Measurements from ENCODE around the gene HOXB4. TPM values are rescaled to one million over a fixed set of nuclear protein-coding genes. Genes with fewer than 3 reads are reported as not detected.

Gene HOXB4
- total RNA-seq, 1 experiment from 2014 or later: 0.45 TPM

- no peak for DNase-seq (ENCODE audit: low spot score)
Measured at GRCh38 chr17:48559122-48559839, 18.9 kb downstream of the HOXB4 start.

DNA sequence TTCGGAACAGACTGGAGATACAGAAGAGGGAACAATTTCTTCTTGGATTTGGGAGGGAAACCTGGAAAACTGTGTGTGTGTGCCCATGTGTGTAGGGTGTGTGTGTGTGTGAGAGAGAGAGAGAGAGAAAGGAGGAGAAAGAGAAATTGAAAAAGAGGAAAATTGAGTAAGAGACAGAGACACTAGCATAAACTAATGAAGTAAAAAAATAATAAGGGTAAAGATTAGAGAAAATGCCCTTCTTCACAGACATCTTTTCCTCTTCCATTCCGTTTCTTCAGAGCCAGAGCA is 19.4 kb downstream of the HOXB4 start:
- no peak for DNase-seq (ENCODE audit: low spot score)

GRCh38 chr17:48558057-48558830 is 19.9 kb downstream of the HOXB4 start:
- DNase-seq (ENCODE audit: low spot score): no peak

DNA sequence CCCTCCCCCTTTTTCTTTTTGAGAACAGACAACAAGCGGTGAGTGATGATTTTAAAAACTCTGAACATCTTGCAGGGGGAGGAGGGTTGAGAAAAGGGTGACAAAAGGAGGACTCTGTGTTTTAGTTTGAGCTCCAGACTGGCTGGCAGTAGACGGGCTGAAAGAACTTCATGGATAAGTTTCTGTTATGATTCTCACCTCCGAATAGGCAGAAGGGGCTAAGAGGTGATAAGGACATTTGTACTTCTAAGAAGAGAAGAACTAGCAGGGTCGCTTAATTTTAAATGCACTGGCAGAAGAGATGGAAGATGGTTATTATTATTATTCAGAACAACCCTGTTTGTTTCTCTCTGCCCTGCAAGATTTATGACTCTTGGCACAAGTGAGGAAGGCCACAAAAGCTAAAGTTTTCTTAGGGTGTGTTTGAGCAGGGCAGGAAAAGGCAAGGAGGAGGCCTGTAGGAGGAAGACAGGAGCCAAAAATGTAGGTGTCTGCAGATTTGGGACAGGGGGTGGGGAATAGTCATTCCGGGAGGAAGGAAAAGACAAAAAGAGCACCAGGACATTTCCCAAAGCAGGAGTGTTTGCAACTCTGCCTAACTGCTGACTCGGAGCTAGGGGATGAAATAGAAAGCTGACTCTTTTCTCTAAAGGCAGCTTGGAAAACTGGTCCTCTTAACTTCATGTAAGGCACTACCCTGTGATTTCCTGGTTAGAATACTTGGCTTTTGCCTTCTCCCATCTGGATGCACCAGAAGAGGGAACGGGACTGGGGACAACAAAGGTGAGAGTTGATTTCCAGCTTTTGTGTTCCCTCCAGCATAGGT is 21.4 kb downstream of the HOXB4 start:
- DNase-seq (ENCODE audit: low spot score): no peak

DNA sequence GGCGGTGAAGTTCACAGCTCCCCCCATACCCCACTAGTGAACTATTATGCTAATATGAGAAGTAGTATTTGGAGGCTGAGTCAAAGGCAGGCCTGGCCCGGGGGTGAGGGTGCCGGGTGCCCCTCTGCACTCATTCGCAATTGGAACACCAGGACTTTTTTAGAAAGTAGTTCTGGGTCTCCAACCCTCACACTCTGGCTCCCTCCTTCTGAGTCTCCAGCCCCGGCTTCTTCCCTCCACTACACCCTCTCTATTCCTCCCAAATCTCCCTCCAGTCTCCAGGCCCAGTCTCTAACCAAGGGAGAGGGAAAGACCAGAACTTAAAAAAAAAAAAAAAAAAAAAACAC is 21.9 kb downstream of the HOXB4 start:
- no peak for DNase-seq (ENCODE audit: low spot score)

DNA sequence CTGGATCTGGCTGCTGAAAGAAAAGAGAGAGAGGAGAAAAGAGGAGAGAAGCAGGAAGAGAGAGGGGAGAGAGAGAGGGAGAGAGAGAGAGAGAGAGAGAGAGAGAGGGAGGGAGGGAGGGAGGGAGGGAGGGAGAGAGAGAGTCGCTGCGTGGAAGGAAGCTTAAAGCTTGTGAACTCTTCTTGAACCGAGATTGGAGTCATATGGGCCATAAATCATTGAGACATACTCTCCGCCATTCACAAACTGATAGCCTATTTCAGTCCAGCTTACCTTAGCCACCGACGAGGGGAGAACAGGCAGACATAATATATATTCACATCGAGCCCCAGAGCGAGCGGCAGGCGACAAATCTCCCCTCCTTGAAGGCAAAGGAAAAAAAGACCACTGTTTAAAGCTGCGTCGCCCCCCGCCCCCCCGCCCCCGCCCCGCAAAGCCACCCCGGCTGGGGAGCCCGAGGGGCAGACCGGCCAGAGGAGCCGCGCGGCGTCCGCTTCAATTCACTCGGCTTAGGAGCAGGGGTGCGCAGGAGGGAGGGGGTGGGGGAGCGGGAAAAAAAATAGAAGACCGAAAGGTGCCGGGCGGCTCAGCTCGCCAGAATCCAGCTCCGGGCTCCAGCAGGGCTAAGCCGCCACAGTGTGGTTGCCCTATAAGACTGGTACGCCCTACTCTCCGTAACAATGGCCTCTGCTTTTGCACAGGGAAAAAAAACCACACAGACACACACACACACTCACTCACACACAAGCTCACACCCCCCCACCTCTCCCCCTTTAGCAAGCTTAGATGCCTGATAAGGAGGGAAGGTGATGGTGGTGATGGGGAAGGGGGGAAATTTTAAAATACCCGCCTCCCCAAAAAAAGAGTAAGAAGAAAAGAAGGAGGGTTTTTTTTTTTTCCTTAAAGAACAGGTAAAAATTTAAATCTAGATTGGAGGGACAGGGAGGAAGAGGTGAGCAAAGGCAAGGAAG is 22.6 kb downstream of the HOXB4 start:
- DNase-seq (ENCODE audit: low spot score): peak; percentile 93

DNA sequence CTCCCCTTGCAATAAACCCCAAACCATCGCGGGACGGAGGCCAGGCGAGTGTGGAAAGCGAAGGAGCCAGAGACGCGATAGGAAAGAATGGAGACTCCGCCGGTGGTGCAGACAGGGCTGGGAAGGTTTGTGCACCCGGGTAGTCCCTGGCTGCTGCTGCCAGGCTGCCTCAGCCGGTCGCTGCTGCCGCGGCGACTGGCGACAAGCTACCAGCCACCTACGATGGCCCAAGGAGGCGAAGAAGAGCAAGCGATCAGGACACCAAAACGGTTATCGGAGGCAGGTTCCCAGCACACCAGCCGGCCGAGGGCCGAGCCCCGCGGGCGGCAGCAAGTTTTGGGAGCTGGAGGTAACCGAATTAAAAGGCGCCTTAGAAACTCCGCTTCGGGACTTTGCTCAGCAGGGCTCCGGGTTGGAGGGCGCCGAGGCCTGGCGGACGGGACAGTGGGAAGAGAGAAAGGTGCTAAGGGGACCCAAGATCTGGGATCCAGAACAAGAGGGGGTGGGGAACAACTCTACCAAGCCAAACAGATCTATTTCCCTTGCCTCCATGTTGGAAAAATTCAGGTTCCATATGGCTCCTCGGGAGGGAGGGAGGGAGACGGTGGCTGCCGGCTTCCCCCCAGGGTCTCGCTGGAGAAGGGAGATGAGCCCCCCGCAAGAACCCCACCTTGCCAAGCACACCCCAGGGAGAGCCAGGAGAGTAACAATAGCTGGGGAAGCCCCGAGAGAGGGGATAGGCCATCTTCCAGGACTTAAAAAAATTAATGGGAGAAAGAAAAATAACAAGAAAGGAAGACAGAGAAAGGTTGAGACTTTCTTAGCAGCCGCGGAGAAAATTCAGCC is 23.5 kb downstream of the HOXB4 start:
- DNase-seq (ENCODE audit: low spot score): no peak

GRCh38 chr17:48553826-48554225 is 24.3 kb downstream of the HOXB4 start:
- DNase-seq (ENCODE audit: low spot score): no peak

GRCh38 chr17:48553190-48553547 is 25.0 kb downstream of the HOXB4 start:
- DNase-seq (ENCODE audit: low spot score): no peak

- DNase-seq (ENCODE audit: low spot score): no peak
Measured at GRCh38 chr17:48552466-48553189, 25.5 kb downstream of the HOXB4 start.

DNA sequence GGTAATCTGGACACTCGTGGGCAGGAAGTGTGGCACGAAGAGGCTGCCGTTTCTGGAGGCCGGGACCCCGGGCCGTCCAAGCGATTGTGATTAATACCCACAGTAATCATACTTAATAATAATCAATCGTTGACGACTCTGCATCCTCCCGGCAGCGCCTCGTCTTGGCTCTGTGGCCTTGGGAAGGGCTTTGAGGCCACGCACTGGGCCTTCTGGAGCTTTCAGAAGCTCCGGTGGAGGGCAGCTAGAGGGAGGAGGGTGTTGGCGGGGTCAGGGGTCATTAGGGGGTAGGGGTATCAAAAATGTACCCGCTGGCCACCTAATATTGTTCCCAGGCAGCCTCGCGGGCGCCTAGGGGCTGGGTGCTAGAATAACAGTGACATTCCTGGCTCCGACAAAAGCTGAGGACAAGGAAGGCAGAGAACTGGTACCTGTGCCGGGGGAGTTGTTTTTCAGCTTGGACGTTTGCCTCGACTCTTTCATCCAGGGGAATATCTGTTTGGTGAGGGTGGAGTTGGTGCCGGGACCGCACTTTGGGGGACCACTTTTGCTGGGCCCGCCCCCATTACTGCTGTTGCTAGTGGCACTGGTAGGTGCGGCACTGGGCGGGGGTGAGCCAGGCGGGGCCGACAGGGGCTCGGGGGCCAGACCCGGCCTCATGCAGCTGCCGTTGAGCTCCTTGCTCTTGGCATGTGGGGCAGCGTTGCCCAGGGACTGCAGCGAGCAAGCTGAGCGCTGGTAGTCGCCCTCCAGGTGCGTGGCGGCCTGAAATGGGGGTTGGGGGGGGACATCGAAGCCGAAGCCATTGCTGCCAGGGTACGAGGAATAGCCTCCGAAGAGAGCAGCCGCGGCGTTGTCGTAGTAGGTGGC is 26.3 kb downstream of the HOXB4 start:
- DNase-seq (ENCODE audit: low spot score): no peak

DNA sequence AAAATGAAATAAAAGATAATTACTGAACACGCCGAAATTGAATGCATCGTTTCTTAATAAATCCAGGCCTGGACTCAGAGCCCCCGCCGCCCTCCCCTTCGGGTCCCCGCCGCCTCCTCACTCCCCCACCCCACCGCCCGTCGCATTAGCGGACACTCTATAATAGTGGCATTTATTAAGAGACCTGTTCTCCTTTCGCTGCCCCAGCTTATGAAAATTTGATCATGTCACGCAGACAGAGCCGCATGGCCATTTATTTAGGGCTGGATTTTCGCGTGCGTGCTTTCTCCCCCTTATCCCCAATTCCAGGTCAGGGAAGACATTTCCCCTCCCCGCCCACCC is 27.0 kb downstream of the HOXB4 start:
- DNase-seq (ENCODE audit: low spot score): no peak

DNA sequence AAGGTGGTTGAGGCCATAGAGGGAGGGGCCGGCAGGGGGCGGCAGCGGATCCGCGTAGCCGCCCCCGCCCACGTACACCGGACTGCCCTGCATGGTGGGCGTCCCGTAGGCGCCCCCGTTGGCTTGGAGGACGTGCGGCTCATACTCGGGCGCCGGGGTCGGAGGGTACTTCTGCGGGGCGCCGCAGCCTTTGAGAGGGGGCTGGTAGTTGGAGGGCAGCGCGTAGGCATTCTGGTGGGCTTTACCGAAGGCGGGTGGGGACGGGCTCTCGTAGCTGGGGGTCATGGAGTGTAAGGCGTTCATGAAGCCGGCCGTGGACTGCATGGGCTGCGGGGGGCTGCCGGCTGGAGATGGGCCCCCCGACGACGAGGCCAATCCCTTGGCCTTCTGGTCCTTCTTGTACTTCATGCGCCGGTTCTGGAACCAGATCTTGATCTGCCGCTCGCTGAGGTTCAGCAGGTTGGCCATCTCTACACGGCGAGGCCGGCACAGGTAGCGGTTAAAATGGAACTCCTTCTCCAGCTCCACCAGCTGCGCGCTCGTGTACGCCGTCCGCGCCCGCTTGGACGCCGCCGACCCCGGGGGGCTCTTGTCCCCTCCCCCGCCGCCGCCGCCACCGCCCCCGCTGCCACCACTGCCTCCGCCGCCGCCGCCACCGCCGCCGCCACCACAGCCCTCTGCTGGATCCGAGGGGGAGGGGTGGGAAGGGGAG is 27.5 kb downstream of the HOXB4 start:
- no peak for DNase-seq (ENCODE audit: low spot score)

DNA sequence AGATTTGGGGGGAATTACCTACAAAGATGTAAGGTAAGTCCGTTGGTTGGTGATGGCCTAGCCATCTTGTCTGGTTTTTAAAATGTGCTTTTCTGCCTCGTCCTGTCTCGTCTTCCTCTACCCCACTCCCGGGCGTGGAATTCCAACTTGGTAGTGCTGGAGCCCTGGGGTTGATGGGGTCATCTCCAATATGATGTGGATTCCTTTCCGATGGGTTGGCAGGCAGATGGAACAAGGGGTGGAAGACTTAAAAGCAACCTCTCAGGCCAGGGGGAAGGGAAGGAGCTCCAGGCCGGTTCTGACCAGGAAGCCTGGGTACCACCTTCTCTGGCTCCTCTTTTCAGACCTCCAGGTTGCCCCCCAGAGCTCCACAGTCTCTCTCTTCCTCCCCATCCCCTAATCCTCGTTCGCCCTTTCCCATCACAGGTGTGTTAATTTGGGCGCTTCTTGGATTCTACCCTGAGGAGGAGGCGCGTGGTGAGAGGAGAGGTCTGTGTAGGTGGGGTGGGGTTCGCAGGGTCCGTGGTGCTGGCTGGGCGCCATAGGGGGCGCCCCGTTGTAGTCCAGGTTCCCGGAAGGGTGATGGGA is 28.1 kb downstream of the HOXB4 start:
- DNase-seq (ENCODE audit: low spot score): no peak

GRCh38 chr17:48549281-48549630 is 28.9 kb downstream of the HOXB4 start:
- no peak for DNase-seq (ENCODE audit: low spot score)

GRCh38 chr17:48548523-48549280 is 29.4 kb downstream of the HOXB4 start:
- DNase-seq (ENCODE audit: low spot score): no peak

GRCh38 chr17:48547808-48548522 is 30.2 kb downstream of the HOXB4 start:
- no peak for DNase-seq (ENCODE audit: low spot score)

All from H4 (cell line).